Prostate gland (tissue), 2 donors: ENCODE results near the gene ARHGAP26.

ENCODE experiments used
- POLR2A ChIP-seq: fragments of 450-650 bp; IDR thresholded peaks from one replicate; pipeline ENCODE4 v1.6.1; 2016; ENCODE audit warnings: antibody characterized with exemption, mild to moderate bottlenecking
- POLR2AphosphoS5 ChIP-seq: sonication (generic); formaldehyde crosslinking; IDR thresholded peaks from one replicate; pipeline ENCODE4 v1.6.1; 2017; ENCODE audit warnings: antibody characterized with exemption
- TF ChIP-seq, protein P1 (sequence below), 4 experiments: fragments of 200-600 bp in 2 of 4; fragments of 450-650 bp in 2 of 4; sonication (generic) in 2 of 4; IDR thresholded peaks; 1 replicate in 3 of 4; 2 replicates in 1 of 4; pipeline ENCODE4 v1.5.1; 2016 to 2019; ENCODE audit warnings: antibody characterized with exemption in 4 of 4, mild to moderate bottlenecking in 2 of 4, moderate library complexity in 2 of 4

DNA sequence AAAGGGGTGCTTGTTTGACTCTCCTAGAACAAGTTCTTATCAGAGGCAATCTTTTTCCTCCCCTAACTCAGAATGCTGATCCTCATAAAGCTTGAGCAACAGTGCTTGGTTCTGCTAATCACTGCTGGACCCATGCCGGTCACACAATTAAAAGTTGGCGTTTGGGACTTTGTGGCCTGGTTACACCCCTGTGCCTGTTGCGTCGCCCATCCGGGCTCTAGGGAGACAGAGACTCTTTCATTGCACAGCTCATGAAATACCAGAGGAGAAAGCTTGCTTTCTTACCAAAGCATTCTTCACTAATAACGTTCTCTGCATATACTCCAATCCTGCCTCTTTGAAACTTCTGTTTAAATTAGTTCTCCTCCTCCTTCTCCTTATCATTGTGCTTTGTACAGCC lies 332.2 kb downstream of the ARHGAP26 start:
- TF ChIP-seq POLR2AphosphoS5: no peak
- TF ChIP-seq, protein P1, sequence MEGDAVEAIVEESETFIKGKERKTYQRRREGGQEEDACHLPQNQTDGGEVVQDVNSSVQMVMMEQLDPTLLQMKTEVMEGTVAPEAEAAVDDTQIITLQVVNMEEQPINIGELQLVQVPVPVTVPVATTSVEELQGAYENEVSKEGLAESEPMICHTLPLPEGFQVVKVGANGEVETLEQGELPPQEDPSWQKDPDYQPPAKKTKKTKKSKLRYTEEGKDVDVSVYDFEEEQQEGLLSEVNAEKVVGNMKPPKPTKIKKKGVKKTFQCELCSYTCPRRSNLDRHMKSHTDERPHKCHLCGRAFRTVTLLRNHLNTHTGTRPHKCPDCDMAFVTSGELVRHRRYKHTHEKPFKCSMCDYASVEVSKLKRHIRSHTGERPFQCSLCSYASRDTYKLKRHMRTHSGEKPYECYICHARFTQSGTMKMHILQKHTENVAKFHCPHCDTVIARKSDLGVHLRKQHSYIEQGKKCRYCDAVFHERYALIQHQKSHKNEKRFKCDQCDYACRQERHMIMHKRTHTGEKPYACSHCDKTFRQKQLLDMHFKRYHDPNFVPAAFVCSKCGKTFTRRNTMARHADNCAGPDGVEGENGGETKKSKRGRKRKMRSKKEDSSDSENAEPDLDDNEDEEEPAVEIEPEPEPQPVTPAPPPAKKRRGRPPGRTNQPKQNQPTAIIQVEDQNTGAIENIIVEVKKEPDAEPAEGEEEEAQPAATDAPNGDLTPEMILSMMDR (IDR thresholded peaks at IDR 0.05): no peak
- TF ChIP-seq POLR2A: no peak
